WERI-Rb-1 (cell line): ENCODE measurements around the gene RARRES1.
"Not testable (repeated sequence)": the region's sequence is repeated elsewhere in the genome, so short reads cannot be mapped to it uniquely, and the experiment has no call there.

ENCODE experiments used
- DNase-seq: peaks from one replicate; pipeline ENCODE4 v3.0.0-alpha.2; 2020
- H3K27ac ChIP-seq: fragments of 250-450 bp; sonication (Bioruptor Pico); 2 replicates; pipeline ENCODE4 v1.5.1; 2020; ENCODE audit warnings: mild to moderate bottlenecking, moderate library complexity
- H3K27me3 ChIP-seq: fragments of 250-450 bp; sonication (Bioruptor Pico); 2 replicates; pipeline ENCODE4 v1.5.1; 2021; ENCODE audit warnings: mild to moderate bottlenecking, low read depth, moderate library complexity; ENCODE audit not compliant: insufficient read depth, severe bottlenecking
- H3K36me3 ChIP-seq: fragments of 250-450 bp; sonication (Bioruptor Pico); 2 replicates; pipeline ENCODE4 v1.5.1; 2020; ENCODE audit warnings: mild to moderate bottlenecking, moderate library complexity
- H3K4me3 ChIP-seq: 2 replicates; pipeline ENCODE4 v1.5.1; 2011; ENCODE audit warnings: low read depth, mild to moderate bottlenecking, control low read depth, low read length
- H3K9me3 ChIP-seq: fragments of 250-450 bp; sonication (Bioruptor Pico); 2 replicates; pipeline ENCODE4 v1.5.1; 2021; ENCODE audit warnings: mild to moderate bottlenecking, moderate library complexity; ENCODE audit not compliant: severe bottlenecking
- CTCF ChIP-seq: IDR thresholded peaks from 2 replicates; pipeline ENCODE4 v1.5.1; 2011; ENCODE audit warnings: low read depth, mild to moderate bottlenecking, control low read depth, inconsistent platforms, low read length

RARRES1 gene

GRCh38 chr3:158700559-158700958 lies 31.7 kb downstream of the RARRES1 start:
- Histone ChIP-seq H3K36me3 (no peaks in the 10 kb centered on the region), H3K27me3 (no peaks in the 10 kb centered on the region), H3K9me3 (no peaks in the 10 kb centered on the region), H3K27ac (no peak overlapping the region), H3K4me3 (no peak overlapping the region)
- TF ChIP-seq CTCF, result no peak
- no peak for DNase-seq

- Histone ChIP-seq H3K4me3 (no peak overlapping the region), H3K27me3 (no peaks in the 10 kb centered on the region), H3K27ac (no peak overlapping the region), H3K36me3 (peaks cover 12% of the 10 kb centered on the region), H3K9me3 (no peaks in the 10 kb centered on the region)
- DNase-seq, result no peak
- no peak for TF ChIP-seq CTCF
These were observed 35.6 kb downstream of the RARRES1 start for GRCh38 chr3:158696618-158697017.

- H3K27me3 ChIP-seq, H3K4me3 ChIP-seq, H3K9me3 ChIP-seq, DNase-seq, H3K27ac ChIP-seq: not testable (repeated sequence)
- peaks cover 12% of the 10 kb centered on the region for H3K36me3 ChIP-seq
These were observed 38.3 kb downstream of the RARRES1 start for GRCh38 chr3:158693866-158694456.

GRCh38 chr3:158685159-158685558 lies 47.1 kb downstream of the RARRES1 start:
- no peaks in the 10 kb centered on the region for H3K9me3 ChIP-seq
- no peak overlapping the region for H3K4me3 ChIP-seq
- H3K36me3 ChIP-seq, result peaks cover 5% of the 10 kb centered on the region
- DNase-seq, result no peak
- no peaks in the 10 kb centered on the region for H3K27me3 ChIP-seq
- no peak for TF ChIP-seq CTCF
- H3K27ac ChIP-seq, result no peak overlapping the region

GRCh38 chr3:158683230-158683962 lies 48.9 kb downstream of the RARRES1 start:
- DNase-seq, result no peak
- no peak overlapping the region for H3K4me3 ChIP-seq
- H3K27me3 ChIP-seq, result no peaks in the 10 kb centered on the region
- H3K27ac ChIP-seq, result no peak overlapping the region
- H3K36me3 ChIP-seq, result peaks cover 5% of the 10 kb centered on the region
- H3K9me3 ChIP-seq, result no peaks in the 10 kb centered on the region
- no peak for TF ChIP-seq CTCF

GRCh38 chr3:158680861-158681260 lies 51.4 kb downstream of the RARRES1 start:
- H3K9me3 ChIP-seq, result no peaks in the 10 kb centered on the region
- H3K36me3 ChIP-seq, result peaks cover 7% of the 10 kb centered on the region
- no peak for DNase-seq
- TF ChIP-seq CTCF, result no peak
- H3K4me3 ChIP-seq, result no peak overlapping the region
- no peak overlapping the region for H3K27ac ChIP-seq
- no peaks in the 10 kb centered on the region for H3K27me3 ChIP-seq
